OCI-LY7 (cell line): ENCODE results near the gene ROR2. TPM values are rescaled to one million over a fixed set of nuclear protein-coding genes. Genes with fewer than 3 reads are reported as not detected.
"Not testable (repeated sequence)": the region's sequence is repeated elsewhere in the genome, so short reads cannot be mapped to it uniquely, and the experiment has no call there.

ENCODE experiments used
- BruUV-seq: library from RNA; stranded (reverse); fragments of 400-500 nt; replicated peaks from 2 replicates; lab custom pipeline; 2021; lab: Mats Ljungman, UMichigan
- CTCF ChIA-PET: fragments of 300-600 bp; sonication (Branson Sonifier 250); formaldehyde crosslinking; loops from one replicate; lab custom pipeline; 2022; ENCODE audit warnings: antibody characterized with exemption; ENCODE audit not compliant: unreplicated experiment; lab: Charles Lee
- POLR2A ChIA-PET: fragments of 300-600 bp; sonication (Branson Sonifier 250); formaldehyde crosslinking; loops from one replicate; lab custom pipeline; 2022; ENCODE audit warnings: antibody characterized with exemption; lab: Charles Lee
- DNase-seq: peaks from one replicate; pipeline ENCODE4 v3.0.0-alpha.2; 2015; ENCODE audit warnings: low spot score
- H2AFZ ChIP-seq: fragments of 200-600 bp; sonication (generic), shearing (Covaris generic); 2 replicates; pipeline ENCODE4 v1.6.1; 2014; ENCODE audit warnings: mild to moderate bottlenecking, antibody characterized with exemption, low read length, moderate library complexity
- H3K27ac ChIP-seq: fragments of 200-600 bp; sonication (generic); 2 replicates; pipeline ENCODE4 v1.5.1; 2014; ENCODE audit warnings: mixed run types, low read depth, mild to moderate bottlenecking, moderate library complexity, low read length, inconsistent platforms; ENCODE audit not compliant: poor library complexity, severe bottlenecking
- H3K36me3 ChIP-seq: fragments of 200-600 bp; sonication (generic); 2 replicates; pipeline ENCODE4 v1.6.1; 2014; ENCODE audit warnings: mild to moderate bottlenecking, antibody characterized with exemption, low read length, moderate library complexity, mixed read lengths; ENCODE audit not compliant: insufficient read depth
- H3K4me1 ChIP-seq: fragments of 200-600 bp; sonication (generic); 2 replicates; pipeline ENCODE4 v1.5.1; 2014; ENCODE audit warnings: mild to moderate bottlenecking, low read length; ENCODE audit not compliant: insufficient read depth, poor library complexity, severe bottlenecking
- H3K4me2 ChIP-seq: fragments of 200-600 bp; sonication (generic); 2 replicates; pipeline ENCODE4 v1.6.1; 2014; ENCODE audit warnings: mild to moderate bottlenecking, low read length
- H3K4me3 ChIP-seq: fragments of 200-600 bp; sonication (generic); 2 replicates; pipeline ENCODE4 v1.5.1; 2014; ENCODE audit warnings: mild to moderate bottlenecking, low read depth, low read length; ENCODE audit not compliant: poor library complexity, severe bottlenecking
- H3K79me2 ChIP-seq: fragments of 200-600 bp; sonication (generic); 2 replicates; pipeline ENCODE4 v1.6.1; 2016; ENCODE audit warnings: low read depth, mild to moderate bottlenecking, low read length, moderate library complexity, mixed read lengths; ENCODE audit not compliant: insufficient read depth
- H3K9me2 ChIP-seq: fragments of 200-600 bp; sonication (generic); 2 replicates; pipeline ENCODE4 v1.6.1; 2016; ENCODE audit warnings: mild to moderate bottlenecking, low read length, mixed read lengths; ENCODE audit not compliant: insufficient read depth
- H3K9me3 ChIP-seq: fragments of 200-600 bp; sonication (generic); 2 replicates; pipeline ENCODE4 v1.6.1; 2014; ENCODE audit warnings: mild to moderate bottlenecking, mixed run types, low read length, mixed read lengths
- H4K20me1 ChIP-seq: fragments of 200-600 bp; sonication (generic); 2 replicates; pipeline ENCODE4 v1.6.1; 2014; ENCODE audit warnings: mild to moderate bottlenecking, antibody characterized with exemption, low read length, moderate library complexity, mixed read lengths; ENCODE audit not compliant: insufficient read depth
- EZH2phosphoT487 ChIP-seq: fragments of 200-600 bp; sonication (generic); IDR thresholded peaks from 2 replicates; pipeline ENCODE4 v1.6.1; 2018; ENCODE audit warnings: low read depth, borderline replicate concordance, mild to moderate bottlenecking, mixed run types, antibody characterized with exemption, low read length, moderate library complexity, mixed read lengths
- intact Hi-C: fragments of 100-400 bp; cut with micrococcal nuclease; formaldehyde crosslinking; loops from one replicate; pipeline ENCODE4 v1.10.0; 2022; ENCODE audit not compliant: unreplicated experiment
- total RNA-seq, 2 experiments: library from RNA; depleted of rRNA in 1 of 2; stranded (reverse); fragments of >200 nt in 1 of 2; shearing (Covaris generic) in 1 of 2; gene quantifications; 2 replicates each; pipeline ENCODE4 v1.2.3, GENCODE V29; 2014 to 2022
- TF ChIP-seq, protein P1 (sequence below): fragments of 200-600 bp; sonication (generic); conservative IDR thresholded peaks from 2 replicates; pipeline ENCODE4 v1.5.1; 2014; ENCODE audit warnings: mild to moderate bottlenecking, antibody characterized with exemption, low read length, moderate library complexity, mixed read lengths

Gene ROR2
- total RNA-seq, 2 experiments from 2014 or later = 0.10 to 0.19 TPM

- DNase-seq = no peak
- no peak overlapping the region for H3K4me3 ChIP-seq
- intact Hi-C loops = no loop called here
- ChIA-PET CTCF (no interaction called here), POLR2A (no interaction called here)
- H3K9me2 ChIP-seq = no peaks in the 10 kb centered on the region
- H3K4me2 ChIP-seq = no peak overlapping the region
- no peaks in the 10 kb centered on the region for H3K79me2 ChIP-seq
- H4K20me1 ChIP-seq = no peaks in the 10 kb centered on the region
- H3K36me3 ChIP-seq = no peaks in the 10 kb centered on the region
- H3K4me1 ChIP-seq = no peaks in the 10 kb centered on the region
- no TSS peak for BruUV-seq
- no peaks in the 10 kb centered on the region for H3K9me3 ChIP-seq
- TF ChIP-seq, protein P1, sequence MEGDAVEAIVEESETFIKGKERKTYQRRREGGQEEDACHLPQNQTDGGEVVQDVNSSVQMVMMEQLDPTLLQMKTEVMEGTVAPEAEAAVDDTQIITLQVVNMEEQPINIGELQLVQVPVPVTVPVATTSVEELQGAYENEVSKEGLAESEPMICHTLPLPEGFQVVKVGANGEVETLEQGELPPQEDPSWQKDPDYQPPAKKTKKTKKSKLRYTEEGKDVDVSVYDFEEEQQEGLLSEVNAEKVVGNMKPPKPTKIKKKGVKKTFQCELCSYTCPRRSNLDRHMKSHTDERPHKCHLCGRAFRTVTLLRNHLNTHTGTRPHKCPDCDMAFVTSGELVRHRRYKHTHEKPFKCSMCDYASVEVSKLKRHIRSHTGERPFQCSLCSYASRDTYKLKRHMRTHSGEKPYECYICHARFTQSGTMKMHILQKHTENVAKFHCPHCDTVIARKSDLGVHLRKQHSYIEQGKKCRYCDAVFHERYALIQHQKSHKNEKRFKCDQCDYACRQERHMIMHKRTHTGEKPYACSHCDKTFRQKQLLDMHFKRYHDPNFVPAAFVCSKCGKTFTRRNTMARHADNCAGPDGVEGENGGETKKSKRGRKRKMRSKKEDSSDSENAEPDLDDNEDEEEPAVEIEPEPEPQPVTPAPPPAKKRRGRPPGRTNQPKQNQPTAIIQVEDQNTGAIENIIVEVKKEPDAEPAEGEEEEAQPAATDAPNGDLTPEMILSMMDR = no peak
- TF ChIP-seq EZH2phosphoT487 = no peak
- no peak overlapping the region for H3K27ac ChIP-seq
- H2AFZ ChIP-seq = no peak overlapping the region
These were observed 403.5 kb downstream of the ROR2 start for GRCh38 chr9:91546574-91546973.

DNA sequence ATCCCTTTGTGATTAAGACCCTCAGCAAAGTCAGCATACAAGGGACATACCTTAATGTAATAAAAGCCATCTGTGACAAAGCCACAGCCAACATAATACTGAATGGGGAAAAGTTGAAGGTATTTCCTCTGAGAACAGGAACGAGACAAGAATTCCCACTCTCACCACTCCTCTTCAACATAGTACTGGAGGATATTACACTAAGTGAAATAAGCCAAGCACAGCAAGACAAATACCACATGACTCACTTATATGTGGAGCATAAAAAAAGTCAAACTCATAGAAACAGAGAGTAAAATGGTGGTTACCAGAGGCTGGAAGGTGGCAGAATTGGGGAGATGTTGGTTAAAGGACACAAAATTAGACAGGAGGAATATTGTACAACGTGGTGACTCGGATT lies 408.3 kb downstream of the ROR2 start:
- intact Hi-C loops = no loop called here
- Histone ChIP-seq H3K4me2 (no peak overlapping the region), H2AFZ (no peak overlapping the region), H3K9me2 (no peaks in the 10 kb centered on the region), H3K4me3 (no peak overlapping the region), H3K4me1 (no peaks in the 10 kb centered on the region), H3K9me3 (no peaks in the 10 kb centered on the region), H3K27ac (no peak overlapping the region), H3K36me3 (no peaks in the 10 kb centered on the region), H3K79me2 (no peaks in the 10 kb centered on the region), H4K20me1 (no peaks in the 10 kb centered on the region)
- CTCF ChIA-PET = no interaction called here
- no peak for TF ChIP-seq EZH2phosphoT487
- TF ChIP-seq, protein P1 = no peak
- no TSS peak for BruUV-seq
- DNase-seq = no peak
- POLR2A ChIA-PET = no interaction called here

GRCh38 chr9:91540506-91540905 lies 409.5 kb downstream of the ROR2 start:
- H2AFZ ChIP-seq, CTCF ChIA-PET, intact Hi-C loops, H3K4me3 ChIP-seq, H3K4me2 ChIP-seq, H3K79me2 ChIP-seq, POLR2A ChIA-PET, H3K36me3 ChIP-seq, H3K9me2 ChIP-seq, H3K27ac ChIP-seq, H3K4me1 ChIP-seq, BruUV-seq, DNase-seq, H3K9me3 ChIP-seq, H4K20me1 ChIP-seq: not testable (repeated sequence)
